HepG2 (cell line): Measurements from ENCODE around the gene ZNF17. TPM values are rescaled to one million over a fixed set of nuclear protein-coding genes. Genes with fewer than 3 reads are reported as not detected.
A peak's percentile ranks its signal among the peaks of the same experiment; 100 is the strongest.

Experiments used
- NFAT5 ChIP-seq: sonication (generic); formaldehyde crosslinking; IDR thresholded peaks from 2 replicates; pipeline ENCODE4 v1.4.0; 2020; ENCODE audit warnings: missing genetic modification reagents
- PAWR ChIP-seq: sonication (generic); formaldehyde crosslinking; IDR thresholded peaks from 2 replicates; pipeline ENCODE4 v1.4.0; 2020; ENCODE audit warnings: missing genetic modification reagents, mild to moderate bottlenecking, borderline replicate concordance
- PHF21A ChIP-seq: sonication (generic); formaldehyde crosslinking; IDR thresholded peaks from 2 replicates; pipeline ENCODE4 v1.5.0; 2020; ENCODE audit warnings: mild to moderate bottlenecking, missing genetic modification reagents
- PREB ChIP-seq: sonication (generic); formaldehyde crosslinking; IDR thresholded peaks from 2 replicates; pipeline ENCODE4 v1.4.0; 2020; ENCODE audit warnings: missing genetic modification reagents
- ZBTB39 ChIP-seq: sonication (generic); formaldehyde crosslinking; IDR thresholded peaks from 2 replicates; pipeline ENCODE4 v1.5.0; 2020; ENCODE audit warnings: missing genetic modification reagents
- ZNF251 ChIP-seq: sonication (generic); formaldehyde crosslinking; IDR thresholded peaks from 2 replicates; pipeline ENCODE4 v1.9.0; 2021; ENCODE audit warnings: mild to moderate bottlenecking, missing genetic modification reagents
- ZNF282 ChIP-seq: fragments of 450-650 bp; IDR thresholded peaks from 2 replicates; pipeline ENCODE4 v1.6.1; 2018; ENCODE audit not compliant: partially characterized antibody
- ZNF407 ChIP-seq: sonication (generic); formaldehyde crosslinking; IDR thresholded peaks from one replicate; pipeline ENCODE4 v1.5.1; 2020; ENCODE audit warnings: mild to moderate bottlenecking, missing genetic modification reagents; ENCODE audit errors: not compliant biosample characterization
- ZNF773 ChIP-seq: sonication (generic); formaldehyde crosslinking; IDR thresholded peaks from 2 replicates; pipeline ENCODE4 v1.4.0; 2020; ENCODE audit warnings: missing genetic modification reagents, borderline replicate concordance
- polyA plus RNA-seq, 8 experiments: library from polyadenylated mRNA; depleted of rRNA in 3 of 8; stranded (reverse) in 7 of 8; unstranded in 1 of 8; fragments of >200 nt; fragmentation: Illumina TruSeq in 4 of 8; extraction: Trizol in 4 of 8; gene quantifications; 2 replicates each; pipeline versions ENCODE4 v1.2.1 to v1.2.3, GENCODE V29; 2011 to 2016; ENCODE audit warnings: low read depth in 4 of 8, missing spikeins in 1 of 8, mixed read lengths in 1 of 8; ENCODE audit not compliant: insufficient read depth in 1 of 8
- total RNA-seq, 5 experiments: library from RNA; depleted of rRNA; stranded (reverse); fragments of >200 nt; fragmentation: Illumina TruSeq; extraction: Trizol; gene quantifications; 2 replicates each; pipeline ENCODE4 v1.2.3, GENCODE V29; 2016; ENCODE audit warnings: low read depth in 1 of 5

Gene ZNF17
- total and polyA plus RNA-seq, 2 of the 13 experiments (the other 11 are each of a cell fraction or from before 2014, with no cell fraction given): 3.7 to 10.1 TPM

- TF ChIP-seq ZNF407 (peak; percentile 14), ZBTB39 (CRISPR knock-in tag) (no peak), ZNF251 (CRISPR knock-in tag) (no peak), NFAT5 (CRISPR knock-in tag) (no peak; the same call in 1 of the 2 replicates), PAWR (CRISPR knock-in tag) (no peak), PHF21A (no peak), PREB (CRISPR knock-in tag) (no peak), ZNF282 (no peak), ZNF773 (CRISPR knock-in tag) (no peak)
Observed at GRCh38 chr19:57435062-57435978, 24.4 kb downstream of the ZNF17 start, which contains the start of gene ZNF749 (continued).
